WTC11 (cell line): ENCODE results near the gene ATP11B.

Source experiments
- ATF1 ChIP-seq: sonication (generic); formaldehyde crosslinking; IDR thresholded peaks from 2 replicates; pipeline ENCODE4 v1.8.1; 2023; ENCODE audit warnings: mild to moderate bottlenecking, moderate library complexity, missing genetic modification reagents
- CREB1 ChIP-seq: sonication (generic); formaldehyde crosslinking; IDR thresholded peaks from 2 replicates; pipeline ENCODE4 v1.8.0; 2023; ENCODE audit warnings: mild to moderate bottlenecking, missing genetic modification reagents
- CREM ChIP-seq: sonication (generic); formaldehyde crosslinking; IDR thresholded peaks from 2 replicates; pipeline ENCODE4 v1.8.1; 2022; ENCODE audit warnings: mild to moderate bottlenecking, missing genetic modification reagents, moderate library complexity
- NFYB ChIP-seq: sonication (generic); formaldehyde crosslinking; conservative IDR thresholded peaks from 2 replicates; pipeline ENCODE4 v1.8.0; 2022; ENCODE audit warnings: low read depth, missing genetic modification reagents
- NR2C2 ChIP-seq: sonication (generic); formaldehyde crosslinking; IDR thresholded peaks from 2 replicates; pipeline ENCODE4 v1.8.0; 2022; ENCODE audit warnings: mild to moderate bottlenecking, missing genetic modification reagents
- RELA ChIP-seq: sonication (generic); formaldehyde crosslinking; IDR thresholded peaks from 2 replicates; pipeline ENCODE4 v1.8.1; 2022; ENCODE audit warnings: missing genetic modification reagents, mild to moderate bottlenecking, borderline replicate concordance
- SP1 ChIP-seq: sonication (generic); formaldehyde crosslinking; conservative IDR thresholded peaks from 2 replicates; pipeline ENCODE4 v1.8.1; 2022; ENCODE audit warnings: missing genetic modification reagents
- USF2 ChIP-seq: sonication (generic); formaldehyde crosslinking; IDR thresholded peaks from 2 replicates; pipeline ENCODE4 v1.8.1; 2023; ENCODE audit warnings: mild to moderate bottlenecking, missing genetic modification reagents, moderate library complexity
- ZNF232 ChIP-seq: sonication (generic); formaldehyde crosslinking; IDR thresholded peaks from 2 replicates; pipeline ENCODE4 v1.8.0; 2022; ENCODE audit warnings: mild to moderate bottlenecking, missing genetic modification reagents
- ZNF671 ChIP-seq: fragments of 250-450 bp; sonication (Bioruptor Pico); IDR thresholded peaks from 2 replicates; pipeline ENCODE4 v1.8.0; 2021; ENCODE audit warnings: mild to moderate bottlenecking
- TF ChIP-seq, protein P1 (sequence below): fragments of 200-600 bp; IDR thresholded peaks from 2 replicates; pipeline ENCODE4 v1.8.0; 2022; ENCODE audit warnings: antibody characterized with exemption
- TF ChIP-seq, protein P2 (sequence below): sonication (generic); formaldehyde crosslinking; IDR thresholded peaks from 2 replicates; pipeline ENCODE4 v1.8.0; 2023; ENCODE audit warnings: missing genetic modification reagents
- TF ChIP-seq, protein P3 (sequence below): sonication (generic); formaldehyde crosslinking; IDR thresholded peaks from 2 replicates; pipeline ENCODE4 v1.8.1; 2022; ENCODE audit warnings: low read depth, missing genetic modification reagents, borderline replicate concordance

DNA sequence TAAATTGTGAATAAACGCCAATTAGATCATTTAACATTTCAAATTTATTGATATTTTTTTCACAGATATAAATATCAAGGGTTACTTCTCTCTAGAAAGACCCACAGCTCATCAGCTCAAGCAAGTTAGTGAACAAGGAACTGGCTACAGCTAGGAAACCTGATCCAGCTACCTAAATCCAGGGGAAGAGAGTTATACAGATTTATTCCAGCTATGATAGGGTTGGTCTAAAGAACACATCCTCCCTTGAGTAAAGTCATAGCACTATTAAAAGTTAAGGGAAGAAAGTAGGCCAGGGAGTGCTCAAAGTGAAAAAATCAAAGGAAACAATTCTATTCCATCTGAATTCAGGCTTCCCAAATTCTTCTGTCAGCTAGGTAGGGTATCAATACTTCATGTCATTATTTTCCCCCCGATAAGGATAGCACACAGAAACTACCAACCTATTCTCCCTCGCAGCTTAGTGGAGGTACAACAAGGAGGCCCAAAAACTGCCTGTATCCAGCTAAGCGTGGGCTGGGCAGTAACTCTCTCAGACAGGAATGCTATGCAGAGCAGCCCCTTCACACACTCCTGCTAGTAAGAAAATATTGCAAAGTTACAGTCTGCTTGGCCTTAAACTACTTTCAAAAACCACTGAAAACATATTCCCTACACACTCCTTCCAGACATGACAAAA lies 143.1 kb downstream of the ATP11B start:
- TF ChIP-seq USF2 (CRISPR knock-in tag) (no peak), NFYB (no peak), RELA (CRISPR knock-in tag) (no peak), ZNF232 (no peak), ATF1 (CRISPR knock-in tag) (no peak), ZNF671 (no peak), NR2C2 (CRISPR knock-in tag) (no peak), CREB1 (no peak), CREM (CRISPR knock-in tag) (no peak), SP1 (CRISPR knock-in tag) (no peak)
- TF ChIP-seq, protein P1, sequence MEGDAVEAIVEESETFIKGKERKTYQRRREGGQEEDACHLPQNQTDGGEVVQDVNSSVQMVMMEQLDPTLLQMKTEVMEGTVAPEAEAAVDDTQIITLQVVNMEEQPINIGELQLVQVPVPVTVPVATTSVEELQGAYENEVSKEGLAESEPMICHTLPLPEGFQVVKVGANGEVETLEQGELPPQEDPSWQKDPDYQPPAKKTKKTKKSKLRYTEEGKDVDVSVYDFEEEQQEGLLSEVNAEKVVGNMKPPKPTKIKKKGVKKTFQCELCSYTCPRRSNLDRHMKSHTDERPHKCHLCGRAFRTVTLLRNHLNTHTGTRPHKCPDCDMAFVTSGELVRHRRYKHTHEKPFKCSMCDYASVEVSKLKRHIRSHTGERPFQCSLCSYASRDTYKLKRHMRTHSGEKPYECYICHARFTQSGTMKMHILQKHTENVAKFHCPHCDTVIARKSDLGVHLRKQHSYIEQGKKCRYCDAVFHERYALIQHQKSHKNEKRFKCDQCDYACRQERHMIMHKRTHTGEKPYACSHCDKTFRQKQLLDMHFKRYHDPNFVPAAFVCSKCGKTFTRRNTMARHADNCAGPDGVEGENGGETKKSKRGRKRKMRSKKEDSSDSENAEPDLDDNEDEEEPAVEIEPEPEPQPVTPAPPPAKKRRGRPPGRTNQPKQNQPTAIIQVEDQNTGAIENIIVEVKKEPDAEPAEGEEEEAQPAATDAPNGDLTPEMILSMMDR, result no peak
- TF ChIP-seq, protein P2, sequence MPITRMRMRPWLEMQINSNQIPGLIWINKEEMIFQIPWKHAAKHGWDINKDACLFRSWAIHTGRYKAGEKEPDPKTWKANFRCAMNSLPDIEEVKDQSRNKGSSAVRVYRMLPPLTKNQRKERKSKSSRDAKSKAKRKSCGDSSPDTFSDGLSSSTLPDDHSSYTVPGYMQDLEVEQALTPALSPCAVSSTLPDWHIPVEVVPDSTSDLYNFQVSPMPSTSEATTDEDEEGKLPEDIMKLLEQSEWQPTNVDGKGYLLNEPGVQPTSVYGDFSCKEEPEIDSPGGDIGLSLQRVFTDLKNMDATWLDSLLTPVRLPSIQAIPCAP (CRISPR knock-in tag), result no peak
- TF ChIP-seq, protein P3, sequence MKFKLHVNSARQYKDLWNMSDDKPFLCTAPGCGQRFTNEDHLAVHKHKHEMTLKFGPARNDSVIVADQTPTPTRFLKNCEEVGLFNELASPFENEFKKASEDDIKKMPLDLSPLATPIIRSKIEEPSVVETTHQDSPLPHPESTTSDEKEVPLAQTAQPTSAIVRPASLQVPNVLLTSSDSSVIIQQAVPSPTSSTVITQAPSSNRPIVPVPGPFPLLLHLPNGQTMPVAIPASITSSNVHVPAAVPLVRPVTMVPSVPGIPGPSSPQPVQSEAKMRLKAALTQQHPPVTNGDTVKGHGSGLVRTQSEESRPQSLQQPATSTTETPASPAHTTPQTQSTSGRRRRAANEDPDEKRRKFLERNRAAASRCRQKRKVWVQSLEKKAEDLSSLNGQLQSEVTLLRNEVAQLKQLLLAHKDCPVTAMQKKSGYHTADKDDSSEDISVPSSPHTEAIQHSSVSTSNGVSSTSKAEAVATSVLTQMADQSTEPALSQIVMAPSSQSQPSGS (CRISPR knock-in tag), result no peak
